RPMI7951 (cell line): ENCODE measurements around the gene TIMM8B. TPM values are rescaled to one million over a fixed set of nuclear protein-coding genes. Genes with fewer than 3 reads are reported as not detected.
A peak's percentile ranks its signal among the peaks of the same experiment; 100 is the strongest.
"Not testable (repeated sequence)": the region's sequence is repeated elsewhere in the genome, so short reads cannot be mapped to it uniquely, and the experiment has no call there.

Source experiments
- DNase-seq: peaks from one replicate; pipeline ENCODE4 v3.0.0-alpha.2; 2012; ENCODE audit warnings: low read depth
- total RNA-seq: library from RNA; depleted of rRNA; stranded (reverse); fragments of >200 nt; shearing (Covaris generic); gene quantifications from 2 replicates; pipeline ENCODE4 v1.2.3, GENCODE V29; 2014; rRNA removed

Gene TIMM8B
- total RNA-seq, 1 experiment from 2014 or later = 116 TPM

DNA sequence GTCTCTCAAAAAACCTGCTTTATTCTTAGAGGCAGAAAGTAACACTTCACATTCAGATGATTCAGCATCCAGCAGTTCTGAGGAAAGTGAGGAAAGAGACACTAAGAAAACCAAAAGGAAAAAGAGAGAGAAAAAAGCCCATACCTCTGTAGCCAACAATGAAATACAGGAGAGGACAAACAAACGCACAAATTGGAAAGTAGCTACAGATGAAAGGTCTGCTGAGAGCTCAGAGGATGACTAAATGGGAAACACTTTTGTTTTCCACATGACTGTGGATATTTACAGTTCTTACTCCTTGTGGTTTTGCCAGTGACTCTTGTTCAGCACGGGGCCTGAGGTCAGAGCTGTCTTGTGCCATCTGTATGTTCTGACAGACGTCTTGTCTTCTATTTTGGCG, 3.8 kb downstream of the TIMM8B start:
- DNase-seq = peak; percentile 64

DNA sequence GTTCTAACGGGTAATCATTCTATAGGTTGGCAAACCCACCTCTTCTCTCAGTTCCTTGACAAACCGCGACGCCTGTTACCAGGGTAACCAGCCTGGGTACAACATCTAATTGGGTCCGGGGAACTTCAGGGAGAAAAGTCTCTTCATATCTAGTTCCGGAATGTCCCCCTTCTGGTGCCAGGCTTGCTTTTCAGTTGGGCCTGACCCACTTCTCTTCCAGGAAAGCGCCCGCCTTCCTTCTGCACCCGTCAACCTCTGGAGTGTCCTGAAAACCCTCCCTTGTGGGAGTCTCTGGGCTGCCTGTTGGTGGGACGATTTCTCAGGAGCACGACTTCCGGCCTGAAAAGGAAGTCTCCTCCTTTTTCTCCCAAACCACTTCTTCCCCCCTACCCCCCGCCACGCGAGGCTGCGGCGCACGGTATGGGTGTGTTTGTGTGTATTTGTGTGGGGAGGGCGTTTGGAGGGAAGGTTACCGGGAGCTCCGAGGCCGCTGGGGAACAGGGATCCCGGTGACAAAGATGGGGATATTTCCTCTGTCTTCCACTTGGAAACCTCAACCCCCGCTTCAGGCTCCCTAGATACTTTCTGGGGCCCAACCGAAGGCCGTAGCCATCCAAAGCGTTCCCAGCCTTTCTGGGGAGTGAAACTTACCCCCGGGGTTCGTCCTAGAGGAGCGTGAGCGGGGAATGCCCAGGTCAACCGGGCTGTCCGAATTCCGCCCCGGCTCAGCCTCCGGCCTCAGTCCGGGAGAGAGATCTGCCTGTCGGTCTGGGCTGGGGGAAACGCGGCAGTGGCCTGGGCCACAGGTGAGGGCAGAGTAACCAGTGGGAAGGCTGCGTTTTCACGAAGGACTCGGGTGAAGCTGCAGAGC, 12.4 kb downstream of the TIMM8B start, which contains the start of the genes NKAPD1 and PIH1D2:
Gene NKAPD1, plus strand, starts transcription at position 359 of the 871 bp plus-strand sequence. CDS start 1,276 bp downstream, outside the sequence.
Gene PIH1D2, minus strand, starts transcription at position 77 of the 871 bp plus-strand sequence. CDS start 843 bp downstream, outside the sequence.
- peak; percentile 86 for DNase-seq

DNA sequence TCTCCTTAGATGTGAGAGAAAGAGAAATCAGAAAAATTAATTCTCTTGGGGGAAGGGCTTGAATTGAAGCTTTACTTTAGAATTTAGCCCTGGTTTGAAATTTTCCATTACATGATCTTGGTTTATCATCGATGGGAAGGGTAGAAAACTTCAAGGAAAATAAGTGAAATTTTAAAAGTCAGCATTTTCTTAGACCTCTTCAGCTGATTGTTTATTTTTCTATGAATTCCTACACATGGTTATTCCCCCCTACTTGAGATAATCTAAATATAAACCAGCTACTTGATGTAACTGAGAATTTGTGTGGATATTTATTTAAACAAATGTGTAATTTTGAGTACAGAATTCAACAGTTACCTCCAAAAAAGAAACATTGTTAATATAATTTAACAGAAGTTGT, 23.6 kb downstream of the TIMM8B start:
- no peak for DNase-seq

DNA sequence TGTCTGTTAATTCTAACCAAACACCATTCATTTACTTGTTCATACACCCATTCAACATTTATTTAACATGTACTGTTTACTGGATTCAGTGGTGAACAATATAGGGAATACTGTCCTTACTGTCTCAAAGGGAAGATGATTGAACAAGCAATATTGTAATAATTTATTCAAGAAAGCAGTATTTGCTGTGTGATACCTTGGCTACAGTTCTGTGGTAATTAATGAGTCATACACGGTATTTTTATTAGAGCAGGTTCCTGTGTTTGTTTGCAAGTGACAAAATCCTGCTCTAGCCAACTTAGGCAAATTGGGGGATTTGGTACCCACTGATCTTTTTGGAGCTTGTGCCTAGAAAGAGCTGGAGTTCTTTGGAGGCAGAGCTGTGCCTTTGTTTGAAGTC, 28.5 kb downstream of the TIMM8B start:
- DNase-seq = no peak

DNA sequence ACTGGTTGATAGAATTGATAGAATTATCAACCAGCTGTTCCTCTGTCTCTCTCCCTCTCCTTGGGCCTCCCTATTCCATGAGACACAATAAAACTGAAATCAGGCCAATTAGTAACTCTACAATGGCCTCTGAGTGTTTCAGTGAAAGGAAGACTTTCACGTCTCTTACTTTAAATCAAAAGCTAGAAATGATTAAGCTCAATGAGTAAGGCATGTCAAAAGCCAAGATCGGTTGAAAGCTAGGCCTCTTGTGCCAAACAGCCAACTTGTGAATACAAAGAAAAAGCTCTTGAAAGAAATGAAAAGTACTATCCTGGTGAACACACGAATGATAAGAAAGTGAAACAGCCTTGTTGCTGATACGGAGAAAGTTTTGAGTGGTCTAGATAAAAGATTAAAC, 29.4 kb downstream of the TIMM8B start:
- no peak for DNase-seq

DNA sequence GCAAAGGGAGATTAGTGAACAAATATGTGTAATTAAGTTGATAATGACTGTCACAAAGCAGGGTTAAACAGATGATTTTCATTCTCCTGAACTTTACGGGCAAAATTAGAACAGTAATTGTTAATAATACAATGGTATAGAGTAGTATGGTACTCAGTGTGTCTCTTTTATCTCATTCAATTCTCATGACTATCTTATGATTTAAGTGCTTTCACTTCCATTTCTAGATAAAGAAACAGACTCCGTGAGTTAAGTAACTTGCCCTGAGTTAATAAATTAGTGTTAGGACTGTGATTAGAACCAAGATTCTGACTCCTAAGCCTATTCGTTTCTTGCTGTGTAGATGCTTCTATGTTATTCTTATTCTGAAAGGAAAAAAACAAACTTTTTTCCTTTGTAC, 34.8 kb downstream of the TIMM8B start:
- DNase-seq = no peak

DNA sequence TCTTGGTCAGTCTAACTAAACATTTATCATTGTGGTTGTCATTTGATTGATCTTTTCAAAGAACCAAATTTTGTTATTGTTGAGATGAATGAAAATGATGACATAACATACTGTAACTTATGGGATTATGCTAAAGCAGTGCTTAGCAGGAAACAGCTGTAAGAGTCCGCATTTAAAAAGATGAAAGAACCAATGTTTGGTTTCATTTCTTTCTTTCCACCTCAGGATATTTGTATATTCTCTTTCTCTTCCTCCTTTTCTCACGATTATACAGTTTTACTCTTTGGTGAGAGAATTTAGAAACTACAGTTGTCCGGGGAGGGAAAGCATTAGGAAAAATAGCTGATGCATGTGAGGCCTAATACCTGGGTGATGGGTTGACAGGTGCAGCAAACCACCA, 35.8 kb downstream of the TIMM8B start:
- no peak for DNase-seq

DNA sequence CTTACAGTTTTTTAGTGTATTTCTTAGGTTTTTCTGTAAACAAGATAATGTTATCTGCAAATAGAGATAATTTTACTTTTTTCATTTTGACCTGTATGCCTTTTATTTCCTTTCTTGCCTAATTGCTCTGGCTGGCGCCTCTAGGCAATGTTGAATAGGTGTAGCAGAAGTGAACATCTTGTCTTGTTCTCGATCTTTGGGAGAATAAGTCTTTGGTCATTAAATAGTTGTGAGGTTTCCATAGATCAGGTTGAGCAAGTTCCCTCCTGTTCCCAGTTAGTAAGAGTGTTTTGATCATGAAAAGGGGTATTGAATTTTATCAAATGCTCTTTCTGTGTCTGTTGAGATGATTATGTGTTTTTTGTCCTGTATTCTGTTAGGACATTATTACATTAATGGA, 36.8 kb downstream of the TIMM8B start:
- DNase-seq = no peak

DNA sequence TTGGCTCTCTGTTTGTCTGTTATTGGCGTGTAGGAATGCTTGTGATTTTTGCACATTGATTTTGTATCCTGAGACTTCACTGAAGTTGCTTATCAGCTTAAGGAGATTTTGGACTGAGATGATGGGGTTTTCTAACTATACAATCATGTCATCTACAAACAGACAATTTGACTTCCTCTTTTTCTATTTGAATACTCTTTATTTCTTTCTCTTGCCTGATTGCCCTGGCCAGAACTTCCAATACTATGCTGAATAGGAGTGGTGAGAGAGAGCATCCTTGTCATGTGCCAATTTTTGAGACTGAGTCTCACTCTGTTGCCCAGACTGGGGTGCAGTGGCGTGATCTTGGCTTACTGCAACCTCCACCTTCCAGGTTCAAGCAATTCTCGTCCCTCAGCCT, 38.3 kb downstream of the TIMM8B start:
- DNase-seq = not testable (repeated sequence)

DNA sequence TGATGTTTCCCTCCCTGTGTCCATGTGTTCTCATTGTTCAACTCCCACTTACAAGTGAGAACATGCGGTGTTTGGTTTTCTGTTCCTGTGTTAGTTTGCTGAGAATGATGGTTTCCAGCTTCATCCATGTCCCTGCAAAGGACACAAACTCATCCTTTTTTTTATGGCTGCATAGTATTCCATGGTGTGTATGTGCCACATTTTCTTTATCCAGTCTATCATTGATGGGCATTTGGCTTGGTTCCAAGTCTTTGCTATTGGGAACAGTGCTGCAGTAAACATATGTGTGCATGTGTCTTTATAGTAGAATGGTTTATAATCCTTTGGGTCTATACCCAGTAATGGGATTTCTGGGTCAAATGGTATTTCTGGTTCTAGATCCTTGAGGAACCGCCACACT, 39.9 kb downstream of the TIMM8B start:
- not testable (repeated sequence) for DNase-seq

DNA sequence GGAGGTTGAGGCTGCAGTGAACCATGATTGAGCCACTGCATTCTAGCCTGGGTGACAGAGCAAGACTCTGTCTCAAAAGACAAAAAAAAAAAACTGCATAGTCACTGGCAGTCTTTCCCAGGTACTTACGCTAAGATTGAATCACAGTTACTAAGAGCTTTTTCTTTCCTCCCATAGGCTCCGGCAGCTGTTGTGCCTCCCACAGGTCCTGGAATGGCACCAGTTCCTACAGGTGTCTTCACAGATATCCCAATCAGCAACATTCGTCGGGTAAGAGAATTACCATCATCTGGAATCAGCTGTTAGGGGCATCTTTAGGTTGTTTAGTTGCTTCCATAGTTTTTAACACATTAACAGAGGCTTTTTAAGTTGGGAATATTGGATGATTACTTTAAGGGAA, 41.6 kb downstream of the TIMM8B start:
- no peak for DNase-seq

DNA sequence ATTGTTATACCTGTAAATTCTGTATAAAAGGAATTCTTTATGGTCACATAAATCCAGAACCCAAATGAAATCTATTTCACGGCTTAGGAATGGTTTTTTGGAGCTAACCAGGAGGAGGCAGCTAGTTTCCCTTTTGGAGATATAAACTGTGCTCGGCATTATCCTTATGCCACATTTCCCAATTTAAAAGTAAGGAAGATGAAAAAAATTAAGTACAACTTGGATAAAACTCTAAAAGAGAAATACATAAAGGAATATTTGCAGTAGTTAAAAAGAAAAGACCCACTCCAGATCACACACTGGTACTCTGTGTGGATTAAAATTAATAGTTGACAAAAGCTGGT, 43.6 kb downstream of the TIMM8B start:
- DNase-seq = no peak

DNA sequence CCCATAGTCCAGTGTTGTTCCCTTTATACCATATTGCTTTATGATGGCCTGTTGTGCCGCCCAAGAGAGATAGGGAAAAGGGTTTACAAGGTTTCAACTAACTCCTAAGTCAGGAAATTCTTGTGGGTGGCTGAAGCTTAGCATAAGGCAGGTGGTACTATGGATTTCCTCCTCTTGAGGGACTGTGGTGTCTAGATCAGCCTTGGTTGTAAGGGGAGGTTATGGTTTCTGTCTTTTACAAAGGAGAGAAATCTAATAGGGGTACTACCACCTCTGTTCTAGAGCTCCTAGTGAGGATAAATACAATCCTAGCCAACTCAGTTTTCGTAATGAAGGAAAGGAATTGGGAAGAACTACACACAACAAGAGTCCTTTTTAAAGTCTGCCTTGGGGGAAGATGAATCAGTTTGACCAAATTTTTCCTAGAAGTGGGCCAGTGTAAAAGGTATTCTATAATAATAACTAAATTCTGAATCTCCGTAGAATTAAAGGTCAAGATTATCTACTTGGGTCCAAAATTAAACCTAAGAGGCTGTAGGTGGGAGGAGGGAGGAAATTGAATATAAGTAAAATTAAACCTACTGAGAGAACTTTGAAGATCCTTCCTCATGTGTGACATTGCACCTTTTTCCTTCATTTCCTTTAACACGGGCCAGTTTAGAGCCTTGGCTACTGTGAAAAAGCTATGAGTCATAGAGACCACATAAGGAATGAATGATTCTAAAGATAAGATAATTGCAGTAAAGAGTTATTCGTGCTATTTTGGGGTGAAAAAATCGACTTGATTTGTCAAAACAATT, 44.2 kb downstream of the TIMM8B start:
- DNase-seq = peak; percentile 79

DNA sequence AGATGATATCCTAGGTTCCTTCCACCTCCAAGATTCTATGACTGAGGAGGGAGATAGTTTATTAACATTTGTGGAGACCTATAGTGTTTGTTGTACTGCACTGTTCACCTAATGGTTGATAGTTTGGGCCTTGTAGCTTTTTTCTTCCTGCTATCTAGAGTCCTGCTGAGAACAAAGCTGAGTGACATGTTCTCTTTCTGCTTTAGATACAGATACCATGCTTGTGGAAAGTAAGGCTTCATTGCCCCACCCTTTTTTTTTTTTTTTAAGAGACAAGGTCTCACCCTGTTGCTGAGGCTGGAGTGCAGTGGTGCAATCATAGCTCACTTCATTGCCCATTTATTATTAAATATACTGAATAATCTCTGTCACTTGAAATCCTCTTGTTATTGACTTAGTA, 49.0 kb downstream of the TIMM8B start:
- DNase-seq = no peak

Other genes starting within 250 kb of the TIMM8B start
- 33.5 and 34.8 TPM in 2 replicates for gene ALG9, start 215.2 kb downstream of the TIMM8B start, total RNA-seq
- gene FDXACB1, start 207.6 kb downstream of the TIMM8B start, total RNA-seq = 4.7 and 6.0 TPM in 2 replicates
- 27.9 and 43.3 TPM in 2 replicates for gene CFAP68, start 207.2 kb downstream of the TIMM8B start, total RNA-seq
- gene CRYAB, start 175.0 kb downstream of the TIMM8B start, total RNA-seq = 0.29 TPM in 1 of 2 replicates, not detected in the other
- not detected in 2 replicates for gene HSPB2, start 174.0 kb downstream of the TIMM8B start, total RNA-seq
- gene C11orf52, start 167.8 kb downstream of the TIMM8B start, total RNA-seq = not detected in 2 replicates
- gene DIXDC1, start 149.4 kb downstream of the TIMM8B start, total RNA-seq = 15.0 and 17.8 TPM in 2 replicates
- gene DLAT, start 61.3 kb downstream of the TIMM8B start, total RNA-seq = 55.1 and 72.1 TPM in 2 replicates
- gene PIH1D2, start 12.7 kb downstream of the TIMM8B start, total RNA-seq = 5.9 and 6.4 TPM in 2 replicates
- 20.9 and 22.5 TPM in 2 replicates for gene NKAPD1, start 12.5 kb downstream of the TIMM8B start, total RNA-seq
- 275 and 281 TPM in 2 replicates for gene SDHD, start 117 bp upstream of the TIMM8B start, total RNA-seq
- not detected in 2 replicates for gene IL18, start 77.3 kb upstream of the TIMM8B start, total RNA-seq
- gene TEX12, start 80.6 kb upstream of the TIMM8B start, total RNA-seq = 0.29 and 0.48 TPM in 2 replicates
- gene BCO2, start 88.8 kb upstream of the TIMM8B start, total RNA-seq = 0.10 and 0.24 TPM in 2 replicates
- 78.1 and 80.6 TPM in 2 replicates for gene PTS, start 139.7 kb upstream of the TIMM8B start, total RNA-seq
- not detected in 2 replicates for gene PLET1, start 174.1 kb upstream of the TIMM8B start, total RNA-seq